MM.1S (cell line): ENCODE results near the gene FMN2.

Source experiments
- DNase-seq: peaks from one replicate; pipeline ENCODE4 v3.0.0-alpha.2; 2015
- H2AFZ ChIP-seq: fragments of 300-600 bp; sonication (generic); 2 replicates; pipeline ENCODE4 v1.6.0; 2016; ENCODE audit warnings: antibody characterized with exemption, low read length
- H3F3A ChIP-seq: fragments of 300-600 bp; sonication (generic); 2 replicates; pipeline ENCODE4 v1.6.1; 2016; ENCODE audit warnings: mild to moderate bottlenecking, antibody characterized with exemption, low read length, moderate library complexity, mixed read lengths; ENCODE audit not compliant: insufficient read depth
- H3K27ac ChIP-seq: fragments of 300-600 bp; sonication (generic); 2 replicates; pipeline ENCODE4 v1.5.1; 2016; ENCODE audit warnings: mild to moderate bottlenecking, low read length
- H3K27me3 ChIP-seq: fragments of 300-600 bp; sonication (generic); replicated peaks from 2 replicates; pipeline ENCODE4 v1.6.0; 2016; ENCODE audit warnings: low read length; ENCODE audit not compliant: insufficient read depth
- H3K36me3 ChIP-seq: fragments of 300-600 bp; sonication (generic); replicated peaks from 2 replicates; pipeline ENCODE4 v1.6.1; 2016; ENCODE audit warnings: mild to moderate bottlenecking, low read length, mixed read lengths; ENCODE audit not compliant: insufficient read depth
- H3K4me1 ChIP-seq: fragments of 300-600 bp; sonication (generic); 2 replicates; pipeline ENCODE4 v1.6.1; 2016; ENCODE audit warnings: low read length, mixed read lengths
- H3K4me2 ChIP-seq: fragments of 300-600 bp; sonication (generic); 2 replicates; pipeline ENCODE4 v1.6.0; 2016; ENCODE audit warnings: low read depth, low read length
- H3K4me3 ChIP-seq: fragments of 300-600 bp; sonication (generic); 2 replicates; pipeline ENCODE4 v1.5.1; 2016; ENCODE audit warnings: low read length, mixed read lengths
- H3K79me2 ChIP-seq: fragments of 300-600 bp; sonication (generic); 2 replicates; pipeline ENCODE4 v1.6.1; 2016; ENCODE audit warnings: mixed run types, low read length, mixed read lengths
- H3K9ac ChIP-seq: fragments of 300-600 bp; sonication (generic); 2 replicates; pipeline ENCODE4 v1.6.1; 2016; ENCODE audit warnings: low read length, mixed read lengths
- H3K9me2 ChIP-seq: fragments of 300-600 bp; sonication (generic); replicated peaks from 2 replicates; pipeline ENCODE4 v1.6.1; 2016; ENCODE audit warnings: mild to moderate bottlenecking, low read length, mixed read lengths; ENCODE audit not compliant: insufficient read depth
- H3K9me3 ChIP-seq: fragments of 300-600 bp; sonication (generic); replicated peaks from 2 replicates; pipeline ENCODE4 v1.6.1; 2016; ENCODE audit warnings: mild to moderate bottlenecking, low read length, mixed read lengths; ENCODE audit not compliant: insufficient read depth
- H4K20me1 ChIP-seq: fragments of 300-600 bp; sonication (generic); 2 replicates; pipeline ENCODE4 v1.6.1; 2016; ENCODE audit warnings: mild to moderate bottlenecking, low read length, moderate library complexity, mixed read lengths; ENCODE audit not compliant: insufficient read depth
- EZH2 ChIP-seq: fragments of 300-600 bp; sonication (generic); optimal IDR thresholded peaks from 2 replicates; pipeline ENCODE3; 2017; ENCODE audit warnings: low read depth, mild to moderate bottlenecking, antibody characterized with exemption, low read length, mixed read lengths
- EZH2phosphoT487 ChIP-seq: fragments of 300-600 bp; sonication (generic); IDR thresholded peaks from 2 replicates; pipeline ENCODE4 v1.6.1; 2018; ENCODE audit warnings: antibody characterized with exemption, low read length
- TF ChIP-seq, protein P1 (sequence below): fragments of 300-600 bp; sonication (generic); IDR thresholded peaks from 2 replicates; pipeline ENCODE4 v1.5.1; 2016; ENCODE audit warnings: antibody characterized with exemption, low read length, mixed read lengths

FMN2 gene

DNA sequence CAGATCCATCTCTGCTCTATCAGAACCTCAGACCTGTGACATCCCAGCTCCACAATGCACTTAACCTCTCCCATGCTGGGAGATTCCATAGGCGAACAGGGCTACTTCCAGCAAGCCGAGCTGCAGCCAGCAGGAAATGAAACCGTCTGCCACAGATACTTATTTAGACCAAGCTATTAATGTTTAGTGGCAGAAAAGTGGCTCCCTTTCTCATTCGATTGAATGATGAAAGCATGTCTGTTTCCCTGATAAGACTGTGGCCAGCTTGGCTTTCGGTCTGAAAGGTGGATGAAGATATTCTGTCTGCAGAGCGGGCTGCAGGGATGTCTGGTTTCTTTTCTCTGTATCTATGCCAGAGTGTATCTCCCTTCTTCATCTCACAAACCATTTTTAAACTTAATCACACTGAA, 373.9 kb downstream of the FMN2 start:
- Histone ChIP-seq H3F3A (peaks cover 17% of the 10 kb centered on the region), H3K79me2 (no peaks in the 10 kb centered on the region), H3K4me3 (peak overlapping the region; percentile 49), H3K9me3 (no peaks in the 10 kb centered on the region), H3K4me1 (peaks cover 15% of the 10 kb centered on the region), H4K20me1 (no peaks in the 10 kb centered on the region), H2AFZ (peak overlapping the region; percentile 13), H3K27ac (peak overlapping the region; percentile 78), H3K4me2 (peak overlapping the region; percentile 71), H3K27me3 (no peaks in the 10 kb centered on the region), H3K36me3 (no peaks in the 10 kb centered on the region), H3K9ac (peak overlapping the region; percentile 41; the same call in 1 of the 2 replicates), H3K9me2 (no peaks in the 10 kb centered on the region)
- no peak for TF ChIP-seq EZH2
- DNase-seq: peak; percentile 80

DNA sequence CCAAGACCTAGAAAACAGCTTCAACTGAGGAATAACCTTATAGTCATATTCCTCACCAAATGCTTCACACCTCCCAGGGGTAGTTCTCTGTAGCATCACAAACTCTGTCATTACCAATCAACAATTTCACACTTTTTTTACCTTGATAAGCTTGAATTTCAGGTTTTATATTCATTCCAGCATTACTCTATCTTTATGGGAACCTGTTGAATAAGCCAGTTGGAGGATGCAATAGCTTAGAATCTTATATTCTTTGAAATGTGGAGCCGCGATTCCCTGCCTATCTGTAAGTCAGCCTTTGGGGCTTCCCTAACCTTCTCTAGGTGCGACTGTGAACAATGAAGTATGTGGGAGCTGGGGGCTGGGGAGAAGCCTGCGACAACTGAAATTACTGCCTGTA, 374.8 kb downstream of the FMN2 start:
- H3K9me2 ChIP-seq: no peaks in the 10 kb centered on the region
- H2AFZ ChIP-seq: no peak overlapping the region
- DNase-seq: no peak
- peaks cover 15% of the 10 kb centered on the region for H3K4me1 ChIP-seq
- TF ChIP-seq, protein P1, sequence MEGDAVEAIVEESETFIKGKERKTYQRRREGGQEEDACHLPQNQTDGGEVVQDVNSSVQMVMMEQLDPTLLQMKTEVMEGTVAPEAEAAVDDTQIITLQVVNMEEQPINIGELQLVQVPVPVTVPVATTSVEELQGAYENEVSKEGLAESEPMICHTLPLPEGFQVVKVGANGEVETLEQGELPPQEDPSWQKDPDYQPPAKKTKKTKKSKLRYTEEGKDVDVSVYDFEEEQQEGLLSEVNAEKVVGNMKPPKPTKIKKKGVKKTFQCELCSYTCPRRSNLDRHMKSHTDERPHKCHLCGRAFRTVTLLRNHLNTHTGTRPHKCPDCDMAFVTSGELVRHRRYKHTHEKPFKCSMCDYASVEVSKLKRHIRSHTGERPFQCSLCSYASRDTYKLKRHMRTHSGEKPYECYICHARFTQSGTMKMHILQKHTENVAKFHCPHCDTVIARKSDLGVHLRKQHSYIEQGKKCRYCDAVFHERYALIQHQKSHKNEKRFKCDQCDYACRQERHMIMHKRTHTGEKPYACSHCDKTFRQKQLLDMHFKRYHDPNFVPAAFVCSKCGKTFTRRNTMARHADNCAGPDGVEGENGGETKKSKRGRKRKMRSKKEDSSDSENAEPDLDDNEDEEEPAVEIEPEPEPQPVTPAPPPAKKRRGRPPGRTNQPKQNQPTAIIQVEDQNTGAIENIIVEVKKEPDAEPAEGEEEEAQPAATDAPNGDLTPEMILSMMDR: no peak
- TF ChIP-seq EZH2phosphoT487: no peak
- no peak for TF ChIP-seq EZH2
- no peaks in the 10 kb centered on the region for H4K20me1 ChIP-seq
- no peak overlapping the region; the same call in 1 of the 2 replicates for H3K4me2 ChIP-seq
- no peaks in the 10 kb centered on the region for H3K9me3 ChIP-seq
- no peak overlapping the region for H3K27ac ChIP-seq
- no peaks in the 10 kb centered on the region for H3K79me2 ChIP-seq
- H3K27me3 ChIP-seq: no peaks in the 10 kb centered on the region
- no peak overlapping the region for H3K9ac ChIP-seq
- no peaks in the 10 kb centered on the region for H3K36me3 ChIP-seq
- no peak overlapping the region for H3K4me3 ChIP-seq
- H3F3A ChIP-seq: peaks cover 17% of the 10 kb centered on the region

DNA sequence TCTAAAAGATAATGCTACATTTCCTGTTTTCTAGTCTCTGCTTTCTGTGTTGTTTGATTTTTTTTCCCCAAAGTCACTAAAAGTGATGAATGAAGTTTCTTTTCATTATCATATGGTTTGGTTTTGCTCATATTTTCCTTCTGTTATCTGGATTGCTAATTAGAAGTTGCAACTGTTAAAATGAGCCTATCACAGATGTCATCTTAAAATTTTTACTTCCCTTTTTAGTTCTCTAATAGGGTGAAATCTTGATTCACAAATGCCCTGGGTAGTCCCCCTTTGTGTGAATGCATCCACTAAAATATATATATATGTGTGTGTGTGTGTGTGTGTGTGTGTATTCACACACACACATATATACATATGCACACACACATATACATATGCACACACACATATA, 376.2 kb downstream of the FMN2 start:
- H3K4me1 ChIP-seq: peaks cover 15% of the 10 kb centered on the region
- H3K79me2 ChIP-seq: no peaks in the 10 kb centered on the region
- no peaks in the 10 kb centered on the region for H3K9me3 ChIP-seq
- H3K27me3 ChIP-seq: no peaks in the 10 kb centered on the region
- no peak for DNase-seq
- no peaks in the 10 kb centered on the region for H4K20me1 ChIP-seq
- no peak overlapping the region for H3K9ac ChIP-seq
- no peak overlapping the region for H2AFZ ChIP-seq
- no peak overlapping the region for H3K27ac ChIP-seq
- H3K9me2 ChIP-seq: no peaks in the 10 kb centered on the region
- no peaks in the 10 kb centered on the region for H3K36me3 ChIP-seq
- peaks cover 17% of the 10 kb centered on the region for H3F3A ChIP-seq
- H3K4me3 ChIP-seq: no peak overlapping the region
- no peak overlapping the region for H3K4me2 ChIP-seq
- TF ChIP-seq EZH2: no peak
- TF ChIP-seq, protein P1: no peak
- no peak for TF ChIP-seq EZH2phosphoT487

DNA sequence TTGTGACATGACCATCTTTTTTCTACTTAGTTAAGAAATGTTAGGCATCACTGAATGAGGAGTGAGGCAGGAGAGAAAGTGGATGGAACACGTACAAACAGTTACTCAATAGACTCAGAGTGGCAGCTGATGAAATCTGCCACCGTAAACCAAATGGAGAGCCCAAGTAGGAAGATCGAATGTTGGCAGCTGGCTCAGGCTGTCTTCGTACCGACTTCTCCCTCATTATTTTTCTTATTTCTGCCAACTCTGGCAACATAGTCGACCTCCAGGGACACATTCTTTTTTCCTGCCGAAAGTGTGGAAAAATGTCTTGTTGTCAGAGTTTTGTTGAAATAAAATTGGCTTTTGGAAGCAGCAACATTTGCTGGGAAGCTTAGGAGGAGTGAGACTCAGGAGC, 377.0 kb downstream of the FMN2 start:
- Histone ChIP-seq H2AFZ (no peak overlapping the region), H3K9me3 (no peaks in the 10 kb centered on the region), H3K27ac (no peak overlapping the region), H3K36me3 (no peaks in the 10 kb centered on the region), H3K4me2 (no peak overlapping the region), H4K20me1 (no peaks in the 10 kb centered on the region), H3K9me2 (no peaks in the 10 kb centered on the region), H3F3A (peaks cover 17% of the 10 kb centered on the region), H3K4me3 (no peak overlapping the region), H3K79me2 (no peaks in the 10 kb centered on the region), H3K4me1 (peaks cover 21% of the 10 kb centered on the region), H3K9ac (no peak overlapping the region), H3K27me3 (no peaks in the 10 kb centered on the region)
- TF ChIP-seq EZH2phosphoT487: no peak
- TF ChIP-seq EZH2: no peak
- TF ChIP-seq, protein P1: no peak
- no peak for DNase-seq
